GM12873 (cell line): ENCODE measurements around the gene STX11.
A peak's percentile ranks its signal among the peaks of the same experiment; 100 is the strongest.

Experiments
- CTCF ChIP-seq: IDR thresholded peaks from 2 replicates; pipeline ENCODE4 v1.5.1; 2012; ENCODE audit warnings: low read depth, mild to moderate bottlenecking, moderate library complexity, low read length, control low read depth; ENCODE audit not compliant: insufficient read depth; ENCODE audit errors: missing control alignments

Gene STX11

GRCh38 chr6:144214622-144215401, 64.5 kb downstream of the STX11 start:
- no peak for TF ChIP-seq CTCF

GRCh38 chr6:144215402-144215931, 65.2 kb downstream of the STX11 start:
- no peak for TF ChIP-seq CTCF

- TF ChIP-seq CTCF = peak; percentile 73
Measured at GRCh38 chr6:144215932-144216667, 65.8 kb downstream of the STX11 start.

GRCh38 chr6:144216668-144217218, 66.4 kb downstream of the STX11 start:
- TF ChIP-seq CTCF = peak; percentile 33

GRCh38 chr6:144217264-144217663, 66.9 kb downstream of the STX11 start:
- TF ChIP-seq CTCF = no peak

GRCh38 chr6:144217797-144218196, 67.5 kb downstream of the STX11 start:
- TF ChIP-seq CTCF = no peak
